K562 (cell line): Measurements from ENCODE around the gene PAFAH1B1. TPM values are rescaled to one million over a fixed set of nuclear protein-coding genes. Genes with fewer than 3 reads are reported as not detected.

Experiments
- ATAC-seq: fragments of 200-7000 bp; cut with Tn5 transposase; 3 replicates; pipeline ENCODE4 v1.9.1; 2020; ENCODE audit warnings: moderate library complexity
- BruUV-seq: library from RNA; stranded (reverse); fragments of 400-500 nt; replicated peaks from 2 replicates; lab custom pipeline; 2021; lab: Mats Ljungman, UMichigan
- CTCF ChIA-PET: fragments of 300-600 bp; formaldehyde crosslinking; extraction: SDS; loops from one replicate; lab custom pipeline; 2021; ENCODE audit warnings: low intra/inter-chr PET ratio; lab: Yijun Ruan, JAX
- POLR2A ChIA-PET: fragments of 300-600, 350-650 bp; sonication (Branson Sonifier 250); formaldehyde crosslinking; extraction: SDS; loops from one replicate; lab custom pipeline; 2021; ENCODE audit warnings: antibody characterized with exemption, inconsistent platforms; lab: Yijun Ruan, JAX
- DNase-seq, 4 experiments: peaks; one replicate each; pipeline versions ENCODE4 v3.0.0 to v3.0.0-alpha.2; 2011 to 2018; ENCODE audit warnings: low spot score in 3 of 4, mixed read lengths in 3 of 4; ENCODE audit errors: extremely low read depth in 1 of 4
- FAIRE-seq: peaks from 2 replicates; lab custom pipeline; 2011; peaks lifted over from hg19 to GRCh38; lab: Jason Lieb, UNC
- H2AFZ ChIP-seq: 2 replicates; pipeline ENCODE4 v1.6.0; 2011; ENCODE audit warnings: low read depth, low read length, control low read depth, inconsistent platforms
- H3K27ac ChIP-seq: fragments of 200-600 bp; 3 replicates; pipeline ENCODE4 v1.8.0; 2011; ENCODE audit warnings: low read depth, mild to moderate bottlenecking, control low read depth, inconsistent platforms, low read length, moderate library complexity, mixed read lengths; ENCODE audit errors: extremely low read depth
- H3K27me3 ChIP-seq, 2 experiments: fragments of 300-600 bp in 1 of 2; 2 replicates in 1 of 2; 3 replicates in 1 of 2; pipeline versions ENCODE4 v1.6.0 to v1.8.0; 2011; ENCODE audit warnings: inconsistent platforms in 2 of 2, low read length in 2 of 2, mild to moderate bottlenecking in 1 of 2, mixed read lengths in 1 of 2, moderate library complexity in 1 of 2; ENCODE audit not compliant: control insufficient read depth in 2 of 2, insufficient read depth in 2 of 2
- H3K36me3 ChIP-seq: fragments of 300-600 bp; 3 replicates; pipeline ENCODE4 v1.8.0; 2011; ENCODE audit warnings: mild to moderate bottlenecking, low read length, inconsistent platforms; ENCODE audit not compliant: control insufficient read depth, insufficient read depth
- H3K4me1 ChIP-seq, 2 experiments: fragments of 200-600 bp in 1 of 2; replicated peaks in 1 of 2; 2 replicates in 1 of 2; 3 replicates in 1 of 2; pipeline versions ENCODE4 v1.5.1 to v1.8.0; 2011; ENCODE audit warnings: inconsistent platforms in 2 of 2, low read length in 2 of 2, mild to moderate bottlenecking in 1 of 2, mixed read lengths in 1 of 2, moderate library complexity in 1 of 2; ENCODE audit not compliant: control insufficient read depth in 2 of 2, insufficient read depth in 2 of 2
- H3K4me2 ChIP-seq: 2 replicates; pipeline ENCODE4 v1.6.1; 2011; ENCODE audit warnings: low read length, control low read depth, inconsistent platforms, mixed read lengths; ENCODE audit not compliant: insufficient read depth
- H3K4me3 ChIP-seq: fragments of 200-600 bp; sonication (generic), shearing (Covaris generic); 2 replicates; pipeline ENCODE4 v1.5.1; 2016; ENCODE audit warnings: control low read depth, inconsistent platforms
- H3K79me2 ChIP-seq: fragments of 200-600 bp; 3 replicates; pipeline ENCODE4 v1.8.0; 2011; ENCODE audit warnings: low read length, inconsistent platforms; ENCODE audit not compliant: control insufficient read depth, insufficient read depth
- H3K9ac ChIP-seq, 2 experiments: 2 replicates each; pipeline versions ENCODE4 v1.6.0 to v1.6.1; 2011; ENCODE audit warnings: low read depth in 2 of 2, low read length in 2 of 2, control low read depth in 1 of 2, inconsistent platforms in 1 of 2, mild to moderate bottlenecking in 1 of 2, mixed read lengths in 1 of 2; ENCODE audit not compliant: insufficient read depth in 1 of 2
- H3K9me1 ChIP-seq: one replicate; pipeline ENCODE4 v1.6.0; 2011; ENCODE audit warnings: inconsistent platforms, mild to moderate bottlenecking, low read length, moderate library complexity; ENCODE audit not compliant: control insufficient read depth, insufficient read depth
- H3K9me3 ChIP-seq: replicated peaks from 2 replicates; pipeline ENCODE4 v1.5.1; 2011; ENCODE audit warnings: low read depth, low read length, inconsistent platforms; ENCODE audit not compliant: control insufficient read depth, insufficient read depth
- H4K20me1 ChIP-seq: replicated peaks from 2 replicates; pipeline ENCODE4 v1.6.1; 2011; ENCODE audit warnings: low read length, inconsistent platforms, mixed read lengths; ENCODE audit not compliant: control insufficient read depth, insufficient read depth
- CC2D1A ChIP-seq: fragments of 450-650 bp; IDR thresholded peaks from 2 replicates; pipeline ENCODE4 v1.6.1; 2017; ENCODE audit warnings: mild to moderate bottlenecking
- CREBBP ChIP-seq: IDR thresholded peaks from one replicate; pipeline ENCODE4 v1.6.1; 2012; ENCODE audit warnings: low read depth, mild to moderate bottlenecking, control low read depth, inconsistent platforms, low read length
- CUX1 ChIP-seq: fragments of 200-800 bp; sonication (Bioruptor generic); IDR thresholded peaks from 2 replicates; pipeline ENCODE4 v1.6.1; 2016; ENCODE audit warnings: missing genetic modification characterization, missing compliant biosample characterization
- DMBX1 ChIP-seq: fragments of 250-450 bp; sonication (Bioruptor Pico); IDR thresholded peaks from 2 replicates; pipeline ENCODE4 v1.8.0; 2022; ENCODE audit warnings: inconsistent platforms, mild to moderate bottlenecking, moderate library complexity, borderline replicate concordance
- HNRNPL ChIP-seq: fragments of 200-400 bp; formaldehyde crosslinking; IDR thresholded peaks from 2 replicates; pipeline ENCODE4 v1.6.1; 2017; ENCODE audit warnings: low read depth, mild to moderate bottlenecking, low read length
- KDM1A ChIP-seq, 2 experiments: fragments of 450-650 bp; IDR thresholded peaks; 2 replicates each; pipeline ENCODE4 v1.6.1; 2016; ENCODE audit warnings: mild to moderate bottlenecking in 2 of 2
- PHB2 ChIP-seq: fragments of 450-650 bp; IDR thresholded peaks from 2 replicates; pipeline ENCODE4 v1.6.1; 2017; ENCODE audit warnings: low read depth
- SMARCB1 ChIP-seq: IDR thresholded peaks from 2 replicates; pipeline ENCODE4 v1.6.1; 2011; ENCODE audit warnings: improper control_type of control experiment, low read depth; ENCODE audit not compliant: insufficient read length
- WGBS: fragments of 100-300 bp; shearing (Covaris generic); methylation state at CpG from one replicate; pipeline ENCODE4 v1.1.6; 2016; ENCODE audit warnings: low coverage, mixed read lengths; ENCODE audit not compliant: insufficient coverage; ENCODE audit errors: missing lambda C conversion rate; 5-methylcytosine and 5-hydroxymethylcytosine counted together
- in situ Hi-C: fragments of 300-500 bp; cut with MboI; formaldehyde crosslinking; loops from 4 replicates; pipeline ENCODE4 v1.15.0; 2018; ENCODE audit warnings: inconsistent platforms, mixed read lengths
- intact Hi-C: fragments of 100-400 bp; cut with micrococcal nuclease; formaldehyde crosslinking; loops from 2 replicates; pipeline ENCODE4 v1.14.2; 2022
- polyA plus RNA-seq, 8 experiments: library from polyadenylated mRNA; depleted of rRNA in 4 of 8; stranded (reverse) in 5 of 8; unstranded in 3 of 8; fragments of >200 nt; fragmentation: Nextera tagmentation in 2 of 8; fragmentation: Illumina TruSeq in 1 of 8; extraction: Ambion mirVana in 2 of 8; extraction: Trizol in 1 of 8; gene quantifications; 2 replicates each; pipeline versions ENCODE4 v1.2.1 to v1.2.3, GENCODE V29; 2011 to 2014; ENCODE audit warnings: inconsistent platforms in 1 of 8, missing spikeins in 1 of 8
- total RNA-seq, 7 experiments: library from RNA; depleted of rRNA in 6 of 7; stranded (reverse); fragments of >200 nt in 6 of 7; fragmentation: Illumina TruSeq in 2 of 7; extraction: Trizol in 2 of 7; gene quantifications; 2 replicates each; pipeline versions ENCODE4 v1.2.1 to v1.2.3, GENCODE V29; 2011 to 2021; ENCODE audit warnings: low replicate concordance in 1 of 7
- TF ChIP-seq, protein P1 (sequence below): sonication (generic); formaldehyde crosslinking; IDR thresholded peaks from 2 replicates; pipeline ENCODE4 v1.5.0; 2020; ENCODE audit warnings: missing genetic modification reagents
- TF ChIP-seq, protein P2 (sequence below), 3 experiments: fragments of 200-800 bp in 1 of 3; sonication (Bioruptor generic) in 1 of 3; sonication (generic) in 1 of 3; formaldehyde crosslinking in 1 of 3; IDR thresholded peaks; 2 replicates each; pipeline versions ENCODE4 v1.6.1 to v1.8.0; 2016 to 2022; ENCODE audit warnings: mild to moderate bottlenecking in 2 of 3, missing compliant biosample characterization in 2 of 3, missing genetic modification characterization in 2 of 3, missing genetic modification reagents in 1 of 3
- TF ChIP-seq, protein P3 (sequence below): sonication (generic); formaldehyde crosslinking; IDR thresholded peaks from 2 replicates; pipeline ENCODE4 v1.8.0; 2022; ENCODE audit warnings: mild to moderate bottlenecking, missing genetic modification reagents

Gene PAFAH1B1
- total and polyA plus RNA-seq, 9 of the 15 experiments (the other 6 are each of a cell fraction or from before 2014, with no cell fraction given), result 23.3 to 66.4 (median 40.2) TPM

DNA sequence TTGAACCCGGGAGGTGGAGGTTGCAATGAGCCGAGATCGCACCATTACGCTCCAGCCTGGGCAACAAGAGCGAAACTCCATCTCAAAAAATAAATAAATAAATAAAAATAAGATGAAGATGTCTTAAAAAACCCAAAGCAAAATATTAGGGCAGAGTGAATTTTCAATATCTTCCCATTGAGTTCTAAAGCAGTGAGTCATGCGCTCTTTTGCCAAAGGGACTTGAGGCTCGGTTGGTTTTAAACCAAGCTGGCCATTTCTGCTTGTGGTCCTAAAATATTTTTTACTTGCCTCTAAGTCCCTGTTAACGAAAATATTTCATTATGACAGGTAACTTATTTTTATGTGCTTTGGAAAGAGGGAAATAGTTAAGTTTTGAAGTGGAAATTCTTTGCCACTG lies 4.7 kb downstream of the PAFAH1B1 start:
- no peaks in the 10 kb centered on the region for H3K9me3 ChIP-seq
- DNase-seq (no peak), FAIRE-seq (no peak), ATAC-seq (no peak)
- H3K27ac ChIP-seq, result no peak overlapping the region
- no peak overlapping the region for H3K9ac ChIP-seq
- ChIA-PET CTCF (no interaction called here), POLR2A (interaction anchor here (1.3 kb wide), 1 partner anchor 11 kb away, joined by 3 read pairs; no protein-coding TSS in a partner anchor)
- H4K20me1 ChIP-seq, result peaks cover 13% of the 10 kb centered on the region; the same call in 1 of the 2 replicates
- H3K4me3 ChIP-seq, result no peak overlapping the region
- intact Hi-C loops, result loop anchor here (10.0 kb wide), 1 partner anchor 77 kb away; no protein-coding TSS in a partner anchor
- H3K79me2 ChIP-seq, result peaks cover 91% of the 10 kb centered on the region
- H2AFZ ChIP-seq, result no peak overlapping the region
- H3K4me1 ChIP-seq, result peaks cover 5% of the 10 kb centered on the region in 2 experiments; a peak in 4 of 5 replicates
- H3K27me3 ChIP-seq, result no peaks in the 10 kb centered on the region
- in situ Hi-C loops, result no loop called here
- H3K36me3 ChIP-seq, result 0 out of 3 replicates have a peak, but pooled peaks cover 4% of the 10 kb centered on the region
- H3K9me1 ChIP-seq, result no peaks in the 10 kb centered on the region
- no peak overlapping the region for H3K4me2 ChIP-seq
- no TSS peak for BruUV-seq
- 73% methylated on average over 4 of the region's 8 CpGs for WGBS
- TF ChIP-seq SMARCB1, result no peak
- TF ChIP-seq CC2D1A, result no peak
- TF ChIP-seq, protein P1, sequence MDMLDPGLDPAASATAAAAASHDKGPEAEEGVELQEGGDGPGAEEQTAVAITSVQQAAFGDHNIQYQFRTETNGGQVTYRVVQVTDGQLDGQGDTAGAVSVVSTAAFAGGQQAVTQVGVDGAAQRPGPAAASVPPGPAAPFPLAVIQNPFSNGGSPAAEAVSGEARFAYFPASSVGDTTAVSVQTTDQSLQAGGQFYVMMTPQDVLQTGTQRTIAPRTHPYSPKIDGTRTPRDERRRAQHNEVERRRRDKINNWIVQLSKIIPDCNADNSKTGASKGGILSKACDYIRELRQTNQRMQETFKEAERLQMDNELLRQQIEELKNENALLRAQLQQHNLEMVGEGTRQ (CRISPR knock-in tag), result no peak
- TF ChIP-seq, protein P2, sequence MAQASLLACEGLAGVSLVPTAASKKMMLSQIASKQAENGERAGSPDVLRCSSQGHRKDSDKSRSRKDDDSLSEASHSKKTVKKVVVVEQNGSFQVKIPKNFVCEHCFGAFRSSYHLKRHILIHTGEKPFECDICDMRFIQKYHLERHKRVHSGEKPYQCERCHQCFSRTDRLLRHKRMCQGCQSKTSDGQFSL (CRISPR knock-in tag; IDR thresholded peaks at IDR 0.05), result no peak
- TF ChIP-seq, protein P2 (tag; IDR thresholded peaks at IDR 0.05), result no peak
- TF ChIP-seq, protein P3, sequence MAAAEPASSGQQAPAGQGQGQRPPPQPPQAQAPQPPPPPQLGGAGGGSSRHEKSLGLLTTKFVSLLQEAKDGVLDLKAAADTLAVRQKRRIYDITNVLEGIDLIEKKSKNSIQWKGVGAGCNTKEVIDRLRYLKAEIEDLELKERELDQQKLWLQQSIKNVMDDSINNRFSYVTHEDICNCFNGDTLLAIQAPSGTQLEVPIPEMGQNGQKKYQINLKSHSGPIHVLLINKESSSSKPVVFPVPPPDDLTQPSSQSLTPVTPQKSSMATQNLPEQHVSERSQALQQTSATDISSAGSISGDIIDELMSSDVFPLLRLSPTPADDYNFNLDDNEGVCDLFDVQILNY, result no peak
- no peak for TF ChIP-seq PHB2
- no peak for TF ChIP-seq KDM1A (IDR thresholded peaks at IDR 0.05)
- no peak for TF ChIP-seq CREBBP
- no peak for TF ChIP-seq CUX1 (CRISPR knock-in tag)
- TF ChIP-seq DMBX1 (CRISPR knock-in tag), result no peak
- no peak for TF ChIP-seq HNRNPL
- TF ChIP-seq, all 486 proteins: peak for 0
